Suppressor macrophage (primary cell): ENCODE results near the gene CNTN5.
A peak's percentile ranks its signal among the peaks of the same experiment; 100 is the strongest.

Source experiments
- DNase-seq, 4 experiments: peaks; one replicate each; pipeline ENCODE4 v3.0.0-alpha.2; 2020 to 2022

The CNTN5 gene

DNA sequence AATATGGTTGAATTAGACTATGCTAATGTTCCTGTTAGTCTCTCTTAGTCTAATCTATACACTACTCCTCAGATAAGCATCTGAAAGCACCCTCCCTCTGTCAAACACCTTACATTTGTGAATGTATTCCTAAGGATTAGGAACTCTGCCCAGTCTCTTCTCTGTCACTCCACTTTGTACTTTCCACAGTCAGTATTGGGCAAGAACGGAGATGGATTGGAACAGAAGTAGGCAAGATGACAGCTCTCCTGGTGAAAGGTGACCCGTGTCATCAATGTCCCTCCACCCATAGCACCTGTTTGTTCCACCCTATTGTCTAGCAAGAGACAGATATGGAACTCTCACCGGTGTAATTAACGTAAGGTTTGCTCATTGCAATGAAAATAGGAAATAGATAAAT lies 613.8 kb downstream of the CNTN5 start:
- DNase-seq: no peak

DNA sequence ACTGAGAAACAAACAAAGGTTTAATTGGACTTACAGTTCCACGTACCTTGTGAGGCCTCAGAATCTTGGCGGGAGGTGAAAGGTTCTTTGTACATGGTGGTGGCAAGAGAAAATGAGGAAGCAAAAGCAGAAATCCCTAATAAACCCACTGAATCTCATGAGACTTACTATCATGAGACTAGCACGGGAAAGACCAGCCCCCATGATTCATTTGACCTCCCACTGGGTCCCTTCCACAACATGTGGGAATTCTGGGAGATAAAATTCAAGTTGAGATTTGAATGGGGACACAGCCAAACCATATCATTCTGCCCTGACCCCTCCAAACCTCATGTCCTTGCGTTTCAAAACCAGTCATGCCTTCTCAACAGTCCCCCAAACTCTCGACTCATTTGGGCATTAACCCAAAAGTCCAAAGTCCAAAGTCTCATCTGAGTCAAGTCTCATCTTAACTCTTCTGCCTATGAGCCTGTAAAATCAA lies 617.4 kb downstream of the CNTN5 start:
- DNase-seq: no peak

DNA sequence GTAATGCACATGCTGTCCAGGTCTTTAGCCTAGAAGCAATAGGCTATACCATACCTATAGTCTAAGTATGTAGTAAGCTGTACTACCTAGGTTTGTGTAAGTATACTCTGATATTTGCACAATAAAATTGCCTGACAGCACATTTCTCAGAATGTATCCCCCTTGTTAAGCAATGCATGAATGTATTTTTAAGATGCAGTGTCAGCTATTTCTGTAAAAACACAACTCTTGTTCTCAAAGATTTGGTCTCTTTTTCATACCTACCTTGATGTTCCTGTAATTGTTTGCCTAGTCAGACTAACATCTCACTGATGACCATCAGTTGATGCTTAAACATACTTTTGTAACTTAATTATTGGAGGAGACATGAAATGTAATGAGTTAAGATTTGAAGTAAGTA lies 619.9 kb downstream of the CNTN5 start:
- no peak for DNase-seq

DNA sequence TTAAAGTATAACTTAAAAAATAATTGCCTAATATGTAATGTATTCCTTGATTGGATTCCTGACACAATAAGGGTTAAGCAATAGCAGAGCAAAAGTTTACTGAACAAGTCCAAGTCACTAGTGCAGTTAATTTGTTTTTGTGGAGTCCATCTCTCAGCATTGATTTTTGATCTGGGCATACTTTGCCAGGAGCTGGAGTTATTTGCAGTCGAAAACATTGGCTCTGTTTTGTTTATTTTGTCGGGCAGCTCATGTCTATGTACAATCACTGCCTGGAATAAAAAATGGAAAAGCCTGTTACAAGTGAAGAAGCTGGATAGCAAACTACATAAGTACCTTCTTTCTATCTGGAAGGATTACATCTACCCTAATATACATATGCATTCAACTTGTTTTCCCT lies 625.2 kb downstream of the CNTN5 start:
- DNase-seq: no peak

DNA sequence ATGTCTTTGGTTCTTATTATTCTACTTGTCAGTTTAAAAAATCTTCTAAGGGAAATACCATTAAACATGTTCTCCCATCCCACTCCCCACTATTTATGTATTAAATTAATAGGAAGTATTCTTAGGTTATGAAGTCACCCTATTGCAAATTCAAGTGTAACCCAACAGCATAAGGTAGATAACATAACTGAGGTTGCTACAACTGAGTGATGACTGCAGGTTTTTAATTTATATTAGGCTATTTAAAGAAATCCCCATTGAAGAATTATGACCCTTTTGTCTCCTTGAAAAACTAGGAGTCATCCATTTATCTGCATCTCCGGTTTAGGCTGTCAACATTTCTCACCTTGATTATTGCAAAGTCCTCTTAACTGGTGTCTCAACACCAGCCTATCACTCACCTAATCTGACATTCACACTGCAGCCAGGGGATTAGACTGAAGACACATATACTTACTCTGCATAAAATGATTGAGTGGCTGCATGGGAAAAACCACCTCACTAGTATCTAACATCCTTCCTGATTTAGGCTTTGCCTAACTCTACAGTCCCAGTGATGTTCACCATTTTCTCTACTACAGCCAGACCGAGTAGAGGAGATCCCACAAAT lies 649.4 kb downstream of the CNTN5 start:
- DNase-seq: no peak

DNA sequence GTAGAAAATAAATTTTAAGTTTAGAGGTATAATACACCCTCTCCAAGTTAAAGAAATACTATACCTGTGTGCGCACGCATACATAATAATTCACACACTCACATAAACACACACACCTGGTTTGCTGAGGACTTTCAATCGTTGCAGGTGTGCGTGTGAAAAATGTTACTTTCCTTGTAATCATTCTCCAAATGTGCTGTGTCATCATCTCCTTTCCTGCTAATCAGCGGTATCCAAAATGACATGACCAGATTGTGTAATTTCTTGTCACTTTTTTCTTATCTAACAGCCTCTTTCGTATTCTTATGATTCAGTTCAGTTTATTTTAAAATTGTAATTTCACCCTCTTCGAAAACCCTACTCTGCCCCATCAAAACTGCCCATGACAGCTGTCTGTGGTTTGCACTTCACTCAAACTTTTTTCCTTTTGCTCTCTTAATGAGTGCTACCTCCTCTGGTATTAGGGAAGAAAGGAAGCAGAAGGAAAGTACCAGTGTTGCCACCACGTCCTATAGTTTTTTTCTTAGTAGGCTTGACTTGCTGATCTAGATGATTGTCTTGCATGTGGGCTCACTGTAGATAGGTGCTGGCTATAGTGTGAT lies 651.2 kb downstream of the CNTN5 start:
- no peak for DNase-seq

DNA sequence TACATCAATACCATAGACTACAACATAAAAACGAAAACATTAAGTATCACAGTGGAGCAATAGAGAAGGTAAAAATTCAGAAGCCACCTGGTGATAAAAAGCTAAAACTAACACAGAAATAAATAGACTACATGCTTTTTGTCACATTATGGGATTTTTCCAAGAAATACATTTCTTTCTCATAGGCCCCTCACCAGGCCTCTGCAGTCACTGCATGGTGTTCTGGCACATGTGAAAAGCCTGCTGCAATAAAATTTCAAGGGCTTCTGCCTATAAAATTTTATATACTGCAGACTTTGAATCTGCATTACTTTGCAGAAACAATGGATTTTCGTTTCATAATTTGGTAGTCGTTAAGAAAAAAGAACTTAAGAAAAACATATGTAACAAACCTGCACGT lies 655.5 kb downstream of the CNTN5 start:
- no peak for DNase-seq

DNA sequence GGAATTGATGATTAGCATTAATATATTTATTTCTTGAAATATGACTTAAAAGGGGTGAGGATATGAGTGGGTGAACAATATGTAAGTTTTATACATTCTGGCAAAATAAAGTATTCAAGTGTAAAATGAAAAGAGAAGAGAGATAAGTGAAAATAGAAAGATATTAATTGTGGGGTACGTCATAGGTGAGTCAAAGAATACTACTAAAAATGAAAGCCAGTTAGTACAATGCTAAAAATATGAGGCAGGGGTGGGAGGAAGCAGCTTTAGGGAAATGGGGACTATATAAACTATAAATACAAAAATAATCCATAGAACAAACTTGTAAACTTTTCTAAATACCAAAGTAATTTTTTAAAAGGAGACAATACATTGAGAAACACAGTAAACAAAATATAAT lies 661.4 kb downstream of the CNTN5 start:
- DNase-seq: no peak

DNA sequence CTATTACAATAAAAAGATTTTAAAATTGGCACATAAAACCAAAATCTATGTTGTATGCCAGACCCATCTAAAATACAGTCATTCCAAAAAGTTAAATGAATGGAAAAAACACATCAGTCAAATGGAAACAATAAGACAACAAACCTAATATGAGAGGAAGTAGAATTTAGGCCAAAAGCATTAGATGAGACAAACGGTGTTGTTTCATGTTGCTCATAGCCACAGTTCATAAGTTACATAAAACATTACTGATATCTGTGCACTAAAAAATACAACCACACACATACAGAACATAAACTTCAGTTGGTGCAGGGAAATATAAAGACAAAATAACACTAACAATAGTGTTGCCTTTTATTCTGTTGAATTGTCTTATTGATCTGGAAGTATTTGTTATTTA lies 661.9 kb downstream of the CNTN5 start:
- DNase-seq: no peak

DNA sequence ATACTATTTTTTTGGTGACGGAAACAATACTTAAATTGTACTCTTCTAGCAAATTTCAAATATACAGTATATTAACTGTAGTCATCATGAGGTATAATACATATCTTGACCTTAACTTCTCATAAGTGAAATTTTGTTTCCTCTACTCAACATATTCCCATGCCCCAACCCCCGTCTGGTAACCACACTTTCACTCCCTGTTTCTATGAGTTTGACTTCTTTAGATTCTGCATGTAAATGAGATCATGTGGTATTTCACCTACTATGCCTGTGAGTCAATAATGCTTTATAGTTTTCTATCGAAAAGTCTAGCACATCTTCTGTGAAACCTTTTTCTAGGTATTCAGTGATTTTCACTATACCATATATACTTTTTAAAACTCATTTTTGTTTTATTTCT lies 663.2 kb downstream of the CNTN5 start:
- no peak for DNase-seq

DNA sequence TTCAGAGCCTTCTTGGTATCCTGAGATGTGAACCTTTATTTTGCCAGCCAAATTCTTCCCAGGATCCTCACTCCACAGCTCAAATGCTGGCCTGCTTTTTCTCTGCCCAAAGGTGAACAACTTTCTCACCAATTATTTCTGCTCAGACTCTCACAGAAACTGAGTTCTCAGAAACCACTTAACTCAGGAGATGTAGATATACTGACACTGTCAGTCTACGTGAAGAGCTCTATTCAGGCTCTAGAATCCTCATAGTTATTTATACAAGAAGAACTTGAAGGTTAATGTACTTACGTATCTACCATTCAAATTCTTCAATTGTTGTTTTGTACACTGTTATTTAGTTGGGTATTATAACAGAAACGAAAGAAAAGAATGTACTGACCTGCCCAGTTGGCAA lies 666.1 kb downstream of the CNTN5 start:
- no peak for DNase-seq

DNA sequence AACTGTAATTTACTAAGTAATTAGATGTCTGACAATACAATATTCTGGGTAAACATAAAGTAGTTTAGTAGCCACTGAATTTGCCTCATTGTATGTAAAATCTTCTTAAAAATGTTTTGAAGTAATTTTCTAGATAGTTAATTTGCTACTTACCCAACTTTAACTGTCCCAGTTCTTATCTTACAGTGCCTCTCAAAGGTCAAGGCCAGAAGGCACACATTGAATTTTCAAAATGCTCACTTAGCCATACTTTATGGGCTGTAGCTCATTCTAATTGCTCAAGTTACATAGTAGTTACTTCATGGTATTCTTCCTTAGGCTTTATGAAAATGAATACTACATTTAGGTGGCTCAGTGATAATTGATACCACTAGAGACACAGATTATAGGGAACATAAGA lies 666.6 kb downstream of the CNTN5 start:
- DNase-seq: no peak

DNA sequence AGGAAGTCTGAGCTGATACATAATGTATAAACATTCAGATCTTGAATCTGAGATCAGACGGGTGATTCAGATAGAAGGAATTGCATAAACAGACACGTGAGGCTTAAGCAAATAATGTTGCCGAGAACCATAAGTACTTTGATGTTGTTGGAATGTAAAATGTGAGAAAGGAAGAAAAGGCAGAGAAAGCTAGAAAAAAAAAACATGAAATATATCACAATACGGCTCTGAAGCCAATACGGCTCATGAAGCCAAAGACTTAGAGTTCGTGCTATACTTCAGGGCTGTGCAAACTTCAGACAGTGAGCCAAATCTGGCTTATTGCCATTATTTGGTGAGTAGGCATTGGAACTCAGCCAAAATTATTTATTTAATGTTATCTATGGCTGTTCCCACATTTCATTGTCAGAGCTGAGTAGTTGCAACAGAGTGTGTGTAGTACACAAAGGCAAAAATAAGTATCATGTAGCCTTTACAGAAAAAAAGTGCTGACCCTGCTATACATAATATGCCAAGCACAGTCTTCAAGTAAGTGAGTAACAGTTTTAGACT lies 673.3 kb downstream of the CNTN5 start:
- DNase-seq: no peak

DNA sequence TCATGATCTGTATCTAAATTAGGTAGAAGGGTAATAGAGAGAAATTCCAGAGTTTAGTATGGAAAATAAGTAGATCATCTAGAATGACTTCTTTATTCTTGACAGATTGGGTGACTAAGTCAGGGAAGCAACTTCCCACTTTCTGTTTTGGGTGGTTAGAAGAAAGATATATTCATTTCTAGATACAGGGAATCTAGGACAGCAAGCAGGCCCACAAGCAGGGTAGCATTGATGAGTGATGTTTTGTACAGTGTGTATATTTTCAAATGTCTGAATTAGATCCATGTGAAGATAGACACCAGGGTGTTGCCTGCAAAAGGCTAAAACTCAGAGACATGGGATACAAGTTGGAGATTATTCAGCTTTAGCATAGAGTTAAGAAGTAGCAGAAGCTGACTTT lies 674.4 kb downstream of the CNTN5 start:
- DNase-seq: no peak

DNA sequence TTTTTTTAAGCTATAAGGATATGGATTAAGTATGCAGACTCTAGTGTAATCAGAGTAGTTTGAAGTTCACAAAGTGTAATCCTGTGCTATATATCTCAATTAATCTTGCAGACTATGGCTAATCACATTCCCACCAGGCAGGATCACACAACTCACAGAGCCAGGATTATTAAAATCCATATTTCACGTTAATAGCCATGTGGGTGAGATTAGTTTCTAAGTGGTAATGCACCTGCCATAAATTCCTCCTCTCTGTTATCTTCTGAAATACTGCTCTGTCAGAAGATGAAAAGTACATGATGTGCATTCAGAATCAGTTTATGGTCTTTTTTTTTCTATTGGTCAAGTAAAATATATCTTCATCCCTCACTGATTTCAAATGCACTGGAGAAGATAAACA lies 686.1 kb downstream of the CNTN5 start:
- no peak for DNase-seq

DNA sequence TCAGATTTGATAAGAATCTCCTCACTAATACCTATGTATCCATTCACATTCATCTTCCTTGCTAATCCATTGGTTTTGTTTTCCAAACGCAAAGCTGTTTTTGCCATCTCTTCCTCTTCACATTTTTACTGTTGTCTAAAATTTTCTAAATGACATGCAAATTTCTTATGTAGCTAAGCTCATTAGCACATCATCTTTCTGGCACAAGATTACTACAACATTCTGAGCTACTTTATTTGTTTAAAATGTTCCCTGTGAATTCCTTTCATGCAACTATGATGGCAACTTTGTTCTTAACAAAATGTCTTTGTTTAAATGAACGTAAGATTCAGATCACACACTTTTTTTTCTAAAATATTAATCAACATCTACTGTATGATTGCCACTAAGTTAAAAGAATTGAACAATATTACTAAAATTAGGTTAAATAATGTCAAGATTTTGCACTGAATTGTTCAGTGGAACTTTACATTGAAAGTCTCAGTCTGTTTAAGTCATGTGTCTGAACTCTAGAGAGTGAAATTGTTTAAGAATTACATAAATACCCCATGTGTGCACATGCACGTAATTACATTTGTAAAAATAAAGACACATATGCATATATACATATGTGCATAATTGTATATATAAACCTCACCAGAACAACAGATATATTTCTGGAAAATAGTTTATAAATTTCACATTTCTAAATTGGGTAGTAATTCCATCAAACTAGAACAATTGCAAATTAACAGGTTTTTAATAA lies 688.4 kb downstream of the CNTN5 start:
- no peak for DNase-seq

DNA sequence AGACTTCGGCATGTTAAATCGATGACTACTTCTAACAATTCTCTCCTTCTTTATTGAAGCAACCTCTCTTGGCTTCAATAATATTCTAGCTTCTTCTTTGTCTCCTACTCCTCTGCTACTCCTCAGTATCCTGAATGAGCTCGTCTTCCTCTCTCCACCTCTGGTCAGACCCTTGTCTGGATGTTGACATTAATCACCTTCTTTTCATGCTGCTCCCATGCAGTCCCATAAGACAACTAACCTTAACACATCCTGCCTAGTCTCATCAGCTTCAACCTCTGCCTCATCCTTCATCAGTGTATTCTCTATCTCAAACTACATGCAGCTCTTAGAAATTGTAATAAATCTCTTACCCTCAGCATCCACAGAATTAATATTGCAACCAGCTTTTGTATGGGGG lies 695.6 kb downstream of the CNTN5 start:
- DNase-seq: no peak

DNA sequence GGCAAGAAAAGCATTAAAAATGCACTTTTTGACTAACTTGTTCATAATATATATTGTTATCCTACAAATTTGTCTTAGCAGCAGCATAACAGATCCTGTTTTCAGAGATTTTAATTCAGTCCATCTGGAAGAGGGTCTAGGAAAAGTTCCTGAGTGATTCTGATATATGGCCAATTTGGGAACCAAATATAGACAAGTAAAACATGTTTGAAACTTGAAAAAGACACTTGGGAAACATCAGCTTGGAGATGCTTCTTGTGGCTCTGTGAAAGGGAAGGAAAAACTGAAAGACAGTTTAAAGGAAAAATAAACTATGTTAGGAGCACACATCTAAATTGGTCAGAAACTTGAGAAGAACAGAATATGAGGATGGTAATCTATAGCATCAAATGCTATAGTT lies 697.5 kb downstream of the CNTN5 start:
- DNase-seq: no peak

DNA sequence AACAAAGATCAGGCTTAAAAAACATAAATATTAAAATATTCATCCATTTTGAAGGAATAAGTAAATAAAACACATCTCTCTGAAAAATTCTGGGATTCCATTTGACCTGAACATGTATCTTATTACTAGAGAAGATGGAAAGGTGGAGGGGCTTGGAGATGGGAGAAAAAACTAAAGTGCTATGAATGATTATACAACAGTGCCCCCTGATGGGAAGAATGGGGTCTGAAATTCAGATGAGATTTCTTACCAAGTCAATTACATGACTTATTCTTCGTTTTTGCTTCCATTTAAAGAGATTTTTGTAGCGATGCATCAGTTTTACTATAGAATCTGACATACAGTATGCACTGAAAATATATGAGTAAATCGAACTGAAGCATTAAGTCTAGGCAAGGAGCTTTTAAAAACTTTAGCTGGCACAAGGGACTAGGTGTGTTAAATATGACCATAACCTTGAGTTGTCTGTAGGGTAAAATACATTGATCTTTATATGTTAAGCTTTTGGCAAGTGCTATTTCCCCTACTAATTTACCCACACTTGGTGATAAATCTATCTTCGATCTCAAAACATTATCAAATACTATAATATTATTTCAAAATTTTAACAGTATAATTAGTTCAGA lies 718.8 kb downstream of the CNTN5 start:
- DNase-seq: peak in 2 of 4 experiments; percentile 3 to 4

DNA sequence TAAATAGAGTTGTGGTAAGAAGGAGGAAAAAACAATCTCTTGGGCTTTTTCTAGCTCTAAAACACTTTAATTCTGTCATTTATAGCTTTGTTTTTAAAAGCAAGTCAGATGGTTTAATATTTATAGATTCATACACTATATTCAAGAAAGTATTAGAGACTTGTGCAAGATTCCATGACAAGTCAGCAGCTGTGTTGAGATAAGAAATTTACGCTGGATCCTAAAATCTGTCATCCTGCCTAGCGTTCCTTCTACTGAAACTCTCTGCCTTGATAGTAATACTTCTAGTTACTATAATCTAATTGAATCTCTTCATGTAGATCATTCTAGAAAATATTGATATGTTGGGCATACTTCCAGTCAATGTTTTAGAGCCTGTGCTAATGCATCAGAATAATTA lies 721.8 kb downstream of the CNTN5 start:
- DNase-seq: no peak

DNA sequence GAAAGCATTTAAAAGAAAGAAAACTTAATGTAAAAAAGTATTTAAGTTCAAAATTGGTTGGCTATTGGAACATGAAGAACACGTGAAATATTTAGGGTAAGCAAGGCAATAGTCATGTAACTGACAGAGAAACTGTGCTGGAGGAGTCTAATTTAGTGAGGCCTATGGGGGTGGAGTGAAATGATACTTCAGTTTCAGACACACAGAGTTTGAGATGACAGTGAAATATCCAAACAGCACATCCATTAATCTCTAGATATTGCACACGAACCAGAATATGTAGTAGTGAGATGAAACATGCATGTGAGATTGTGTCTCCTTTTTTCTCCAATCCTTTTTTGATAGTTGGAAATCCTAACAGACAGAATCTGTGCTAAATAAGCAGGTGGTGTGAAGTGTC lies 739.0 kb downstream of the CNTN5 start:
- DNase-seq: no peak

DNA sequence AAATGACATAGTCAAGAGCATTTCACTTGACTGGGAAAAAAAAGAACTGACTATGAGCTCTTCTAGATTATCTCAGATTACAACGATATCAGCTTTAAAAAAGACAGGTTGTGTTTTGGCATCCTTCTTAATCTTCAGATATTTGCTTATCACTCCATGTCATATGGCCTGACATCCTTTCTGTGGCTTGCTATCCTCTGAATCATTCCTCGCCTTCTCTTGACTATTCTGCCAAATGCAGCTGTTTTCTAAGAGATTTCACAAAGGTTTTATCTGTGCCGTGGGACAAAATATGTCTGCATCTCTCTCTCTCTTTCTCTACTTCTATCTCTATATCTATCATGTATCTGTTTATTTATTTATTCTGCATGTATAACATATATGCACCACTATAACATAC lies 746.1 kb downstream of the CNTN5 start:
- no peak for DNase-seq

DNA sequence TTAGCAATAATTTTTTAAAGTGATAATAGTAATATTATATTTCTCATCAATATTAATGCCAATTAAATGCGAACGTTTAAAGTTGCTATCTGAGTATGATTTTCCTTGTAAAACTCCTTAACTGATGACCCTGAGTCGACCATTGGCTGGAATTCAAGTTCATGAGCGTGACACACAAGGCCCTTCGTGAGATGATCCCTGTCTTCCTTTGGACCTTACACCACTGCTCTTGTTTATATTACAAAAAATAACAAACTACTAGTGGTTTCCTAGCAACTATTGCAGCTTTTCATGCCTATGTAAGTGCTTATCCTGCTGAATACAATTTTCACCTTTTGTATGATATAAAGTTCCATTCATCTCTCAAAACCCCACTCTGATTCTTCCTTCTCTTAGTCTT lies 752.9 kb downstream of the CNTN5 start:
- no peak for DNase-seq

DNA sequence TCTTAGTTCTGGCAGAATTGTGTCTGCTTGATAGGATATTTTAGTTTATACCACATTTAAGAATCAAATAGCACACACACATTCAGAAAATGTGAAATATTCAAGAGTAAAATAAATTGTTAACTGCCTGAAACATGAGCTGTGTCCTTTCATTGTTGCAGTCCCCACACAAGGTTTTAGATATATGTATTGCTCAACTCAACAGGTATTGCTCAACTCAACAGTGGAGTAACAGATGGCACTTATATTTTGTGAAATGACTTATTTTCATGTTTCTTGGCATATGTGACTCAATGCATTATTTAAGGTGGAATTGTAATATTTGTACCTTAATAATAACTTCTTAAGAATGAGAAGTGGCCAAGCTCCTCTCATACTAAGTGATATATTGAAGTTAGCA lies 760.3 kb downstream of the CNTN5 start:
- no peak for DNase-seq
